ENCODE measurements around the gene COL11A1. TPM values are rescaled to one million over a fixed set of nuclear protein-coding genes. Genes with fewer than 3 reads are reported as not detected.

The COL11A1 gene
- total and polyA plus RNA-seq, 2 of the 4 experiments (the other 2 are of a cell fraction): 4.6 to 5.2 TPM

DNA sequence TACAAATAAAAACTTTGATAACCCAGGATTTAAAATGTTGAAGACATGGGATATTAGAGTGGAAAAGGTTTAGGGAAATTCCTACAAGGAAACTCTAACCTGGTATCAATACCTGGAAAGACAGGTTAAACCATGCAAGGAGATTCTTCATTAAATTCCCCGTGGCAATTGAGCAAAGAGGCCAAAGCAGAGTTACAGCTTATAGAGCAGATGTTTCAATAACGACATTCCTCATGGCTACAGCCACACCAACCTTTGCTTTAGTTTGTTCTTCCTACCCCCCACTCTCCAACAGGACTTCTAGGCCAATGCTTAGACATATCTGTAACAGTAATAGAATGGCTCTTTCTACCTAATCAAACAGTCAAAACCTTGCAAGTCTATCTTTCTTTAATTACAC lies 271.3 kb downstream of the COL11A1 start:
- no peaks in the 10 kb centered on the region for H3K27me3 ChIP-seq (ENCODE audit: control insufficient read depth, insufficient read depth, low read length)
- dilution Hi-C loops (cut with HindIII; ENCODE audit: low sequenced_read_pairs, unreplicated experiment): no loop called here
- no TSS peak for BruUV-seq (replicated peaks)

More for the DNA sequence above, 271.3 kb downstream of the COL11A1 start:
- no CpG with 5 or more reads among the region's 2 CpGs for WGBS, 2 experiments (ENCODE audit: extremely low coverage in 2 of 2, insufficient read length in 1 of 2)
- Histone ChIP-seq H2BK20ac (ENCODE audit: low read depth, low read length) (no peak overlapping the region), H3K4me3 (ENCODE audit: insufficient read depth, low read depth, low read length) (no peak overlapping the region), H3K23ac (ENCODE audit: low read depth, low read length) (no peak overlapping the region), H3K27ac (ENCODE audit: insufficient read depth, low read length) (no peak overlapping the region), H2BK15ac (ENCODE audit: low read depth, low read length) (no peak overlapping the region), H3K18ac (ENCODE audit: low read depth, low read length) (no peak overlapping the region), H3K9me3 (ENCODE audit: control insufficient read depth, insufficient read depth, low read length) (no peaks in the 10 kb centered on the region), H4K91ac (ENCODE audit: insufficient read depth, low read depth, low read length) (no peak overlapping the region), H2AK9ac (replicated peaks; ENCODE audit: low read depth, low read length, poor library complexity) (no peak overlapping the region), H4K8ac (ENCODE audit: low read depth in 2 of 2, low read length in 2 of 2) (no peak overlapping the region), H3K4ac (ENCODE audit: low read depth, low read length) (no peak overlapping the region), H3K14ac (replicated peaks; ENCODE audit: low read depth, low read length) (no peak overlapping the region), H3K56ac (ENCODE audit: extremely low read depth, insufficient read depth, low read length) (no peak overlapping the region), H3K4me1 (ENCODE audit: control insufficient read depth, insufficient read depth, low read length) (peaks cover 8% of the 10 kb centered on the region; the same call in 1 of the 2 replicates), H4K5ac (ENCODE audit: low read depth, low read length) (no peak overlapping the region), H3K4me2 (ENCODE audit: low read depth, low read length) (no peak overlapping the region), H2BK120ac (ENCODE audit: low read depth, low read length) (no peak overlapping the region), H3K36me3 (ENCODE audit: control insufficient read depth, insufficient read depth, low read length) (no peaks in the 10 kb centered on the region), H3K79me1 (ENCODE audit: low read depth in 1 of 2, low read length in 2 of 2) (no peaks in the 10 kb centered on the region), H2AFZ (replicated peaks; ENCODE audit: low read length, poor library complexity) (no peak overlapping the region), H2BK5ac (ENCODE audit: low read depth, low read length, poor library complexity, severe bottlenecking) (no peak overlapping the region), H4K20me1 (ENCODE audit: insufficient read depth, low read length) (no peaks in the 10 kb centered on the region), H3K9me1 (ENCODE audit: insufficient read depth, low read length) (no peaks in the 10 kb centered on the region), H2AK5ac (ENCODE audit: low read depth, low read length) (no peak overlapping the region), H3K9ac (ENCODE audit: low read depth, low read length) (no peak overlapping the region)
- ATAC-seq (ENCODE audit: low read depth) (no peak), DNase-seq (no peak)
- in situ Hi-C loops (cut with MboI; ENCODE audit: low sequenced_read_pairs) (no loop called here), intact Hi-C loops (cut with micrococcal nuclease) (no loop called here)
- no peak for TF ChIP-seq BHLHE40 (IDR thresholded peaks at IDR 0.05; ENCODE audit: low read depth, low read length)
- ChIA-PET POLR2A (ENCODE audit: unreplicated experiment) (no interaction called here), CTCF (interaction anchor here (0.5 kb wide), 1 partner anchor 20 kb away, joined by 3 read pairs; no protein-coding TSS in a partner anchor)

Data from IMR-90 (cell line).